Measurements from ENCODE around the gene LRRC57. TPM values are rescaled to one million over a fixed set of nuclear protein-coding genes. Genes with fewer than 3 reads are reported as not detected.

LRRC57 gene
- total RNA-seq, 1 experiment from 2014 or later, result 16.6 TPM

DNA sequence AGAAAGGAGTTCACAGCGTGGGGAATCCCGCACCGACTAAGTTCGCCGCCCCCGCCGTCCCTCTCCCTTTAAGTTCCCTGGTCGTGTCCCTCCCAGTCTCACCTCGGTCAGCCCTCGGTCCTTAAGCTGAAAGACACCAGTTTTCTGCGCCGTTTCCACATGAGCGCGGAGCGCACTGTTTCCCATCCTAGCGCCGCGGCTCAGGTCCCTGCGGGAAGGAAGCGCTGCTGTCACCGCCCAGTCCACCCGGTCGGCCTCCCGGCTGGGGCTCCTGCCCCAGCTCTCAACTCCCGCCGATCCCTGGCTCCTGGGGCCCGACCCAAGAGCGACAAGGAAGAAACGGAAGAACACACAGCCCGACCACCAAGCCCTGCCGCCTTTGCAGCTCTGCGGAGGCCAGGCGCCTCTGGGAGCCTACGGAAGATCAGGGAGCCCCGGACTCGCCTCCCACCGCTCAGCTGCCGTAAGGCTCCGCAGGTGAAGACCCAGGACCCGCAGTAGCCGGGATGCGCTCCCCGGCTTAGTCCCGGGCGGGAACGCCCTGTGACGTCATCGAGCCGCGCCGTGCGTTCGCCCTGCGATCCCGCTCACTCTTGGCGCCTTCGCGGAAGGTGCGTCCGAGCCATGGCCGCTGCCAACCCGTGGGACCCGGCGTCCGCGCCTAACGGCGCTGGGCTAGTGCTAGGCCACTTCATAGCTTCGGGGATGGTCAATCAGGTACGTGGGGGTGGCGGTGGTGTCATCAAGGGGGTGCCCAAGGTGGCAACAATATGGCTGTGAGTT lies at the start of gene LRRC57, which contains the start of gene HAUS2 (continued):
- peak; percentile 94 for TF ChIP-seq POLR2A (IDR thresholded peaks at IDR 0.05; ENCODE audit: borderline replicate concordance, extremely low read depth, insufficient read depth, insufficient read length)
- TF ChIP-seq SIN3A (IDR thresholded peaks at IDR 0.05; ENCODE audit: low read depth), result peak; percentile 94
- peak; percentile 85 for TF ChIP-seq YY1 (IDR thresholded peaks at IDR 0.05; ENCODE audit: extremely low read depth, insufficient replicate concordance, low read depth, low read length)
- TF ChIP-seq TCF7L2 (IDR thresholded peaks at IDR 0.05; ENCODE audit: borderline replicate concordance, extremely low read depth, insufficient read depth, insufficient read length), result no peak
- TF ChIP-seq SRF (IDR thresholded peaks at IDR 0.05; ENCODE audit: low read depth), result peak; percentile 80

DNA sequence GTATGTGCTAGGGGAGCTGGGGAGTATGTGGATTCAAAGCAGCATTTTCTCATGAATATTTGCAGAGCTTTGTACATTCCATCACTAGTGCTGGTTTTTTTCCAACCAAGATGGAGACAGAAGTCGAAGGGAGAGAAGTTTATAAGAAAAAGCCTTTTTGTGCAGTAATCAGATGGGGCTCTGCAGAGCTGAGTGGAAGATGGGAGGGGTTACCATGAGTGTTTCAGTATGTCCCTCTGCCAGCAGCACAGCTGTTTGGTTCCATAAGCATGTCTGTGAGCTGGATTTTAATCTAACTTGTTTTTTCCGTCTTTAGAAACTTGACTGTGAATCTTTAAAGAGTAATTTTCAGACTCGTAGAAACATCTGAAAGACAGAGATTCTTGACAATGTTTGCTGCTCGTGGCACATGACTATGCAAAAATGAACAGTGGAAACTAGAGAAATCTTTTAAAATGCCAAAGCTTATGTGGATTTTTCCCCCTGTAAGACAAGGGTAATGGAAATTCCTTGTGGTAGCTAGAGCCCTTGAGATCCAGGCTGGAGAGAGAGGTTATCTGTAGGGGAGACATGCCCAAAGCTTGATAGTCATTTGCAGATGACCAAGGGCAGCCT lies 47.1 kb upstream of the LRRC57 start:
- DNase-seq (ENCODE audit: low read depth, low spot score) (no peak), ATAC-seq (no peak)
- Histone ChIP-seq H3K4me3 (replicated peaks in 1 of 2; ENCODE audit: low read depth in 1 of 2, low read length in 2 of 2) (no peak overlapping the region), H3K79me2 (ENCODE audit: insufficient read depth, low read length) (no peaks in the 10 kb centered on the region), H2AFZ (ENCODE audit: low read depth, low read length, poor library complexity, severe bottlenecking) (no peak overlapping the region), H3K9me2 (ENCODE audit: insufficient read depth) (no peaks in the 10 kb centered on the region), H3K36me3 (ENCODE audit: control insufficient read depth in 1 of 2, insufficient read depth in 2 of 2, low read length in 2 of 2) (no peaks in the 10 kb centered on the region), H4K20me1 (ENCODE audit: insufficient read depth) (no peaks in the 10 kb centered on the region), H3K4me1 (ENCODE audit: control insufficient read depth in 1 of 2, insufficient read depth in 2 of 2, low read length in 2 of 2) (peaks cover 0 to 4% of the 10 kb centered on the region in 2 experiments; a peak in 2 of 4 replicates), H3K9ac (ENCODE audit: low read length) (no peak overlapping the region), H3K9me3 (ENCODE audit: control insufficient read depth in 1 of 2, insufficient read depth in 1 of 2, low read depth in 1 of 2, low read length in 2 of 2) (no peaks in the 10 kb centered on the region), H3K4me2 (ENCODE audit: low read length) (no peak overlapping the region), H3K27ac (ENCODE audit: low read depth, low read length) (no peak overlapping the region), H3K27me3 (ENCODE audit: insufficient read depth, low read length) (no peaks in the 10 kb centered on the region)
- ChIA-PET RAD21 (ENCODE audit: low non-redundant PET in 1 of 2, low total read pairs in 2 of 2, uncharacterized antibody in 2 of 2, unreplicated experiment in 2 of 2) (no interaction called here), CTCF (interaction anchor here (1.2 kb wide), 1 partner anchor 10 kb away, joined by 3 read pairs; no protein-coding TSS in a partner anchor), POLR2A (no interaction called here)
- no TSS peak for BruUV-seq (replicated peaks)
- intact Hi-C loops (cut with micrococcal nuclease), result no loop called here
- TF ChIP-seq EZH2phosphoT487 (IDR thresholded peaks at IDR 0.05; ENCODE audit: borderline replicate concordance) (no peak), ELF1 (IDR thresholded peaks at IDR 0.05; ENCODE audit: borderline replicate concordance, low read depth) (no peak), RAD21 (IDR thresholded peaks at IDR 0.05; ENCODE audit: low read depth) (no peak), JUND (IDR thresholded peaks at IDR 0.05) (no peak), ZNF274 (IDR thresholded peaks at IDR 0.05; ENCODE audit: low read depth, low read length) (no peak), SRF (IDR thresholded peaks at IDR 0.05; ENCODE audit: low read depth) (no peak), YY1 (IDR thresholded peaks at IDR 0.05; ENCODE audit: extremely low read depth, insufficient replicate concordance, low read depth, low read length) (no peak), EGR1 (IDR thresholded peaks at IDR 0.05; ENCODE audit: low read depth) (no peak), TCF7L2 (IDR thresholded peaks at IDR 0.05; ENCODE audit: borderline replicate concordance, extremely low read depth, insufficient read depth, insufficient read length) (no peak)
- TF ChIP-seq, protein P1, sequence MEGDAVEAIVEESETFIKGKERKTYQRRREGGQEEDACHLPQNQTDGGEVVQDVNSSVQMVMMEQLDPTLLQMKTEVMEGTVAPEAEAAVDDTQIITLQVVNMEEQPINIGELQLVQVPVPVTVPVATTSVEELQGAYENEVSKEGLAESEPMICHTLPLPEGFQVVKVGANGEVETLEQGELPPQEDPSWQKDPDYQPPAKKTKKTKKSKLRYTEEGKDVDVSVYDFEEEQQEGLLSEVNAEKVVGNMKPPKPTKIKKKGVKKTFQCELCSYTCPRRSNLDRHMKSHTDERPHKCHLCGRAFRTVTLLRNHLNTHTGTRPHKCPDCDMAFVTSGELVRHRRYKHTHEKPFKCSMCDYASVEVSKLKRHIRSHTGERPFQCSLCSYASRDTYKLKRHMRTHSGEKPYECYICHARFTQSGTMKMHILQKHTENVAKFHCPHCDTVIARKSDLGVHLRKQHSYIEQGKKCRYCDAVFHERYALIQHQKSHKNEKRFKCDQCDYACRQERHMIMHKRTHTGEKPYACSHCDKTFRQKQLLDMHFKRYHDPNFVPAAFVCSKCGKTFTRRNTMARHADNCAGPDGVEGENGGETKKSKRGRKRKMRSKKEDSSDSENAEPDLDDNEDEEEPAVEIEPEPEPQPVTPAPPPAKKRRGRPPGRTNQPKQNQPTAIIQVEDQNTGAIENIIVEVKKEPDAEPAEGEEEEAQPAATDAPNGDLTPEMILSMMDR (IDR thresholded peaks at IDR 0.05 in 2 of 3, conservative IDR thresholded peaks at IDR 0.05 in 1 of 3; ENCODE audit: borderline replicate concordance in 1 of 3, insufficient read depth in 1 of 3, low read depth in 2 of 3, low read length in 2 of 3), result no peak
- TF ChIP-seq, protein P2, sequence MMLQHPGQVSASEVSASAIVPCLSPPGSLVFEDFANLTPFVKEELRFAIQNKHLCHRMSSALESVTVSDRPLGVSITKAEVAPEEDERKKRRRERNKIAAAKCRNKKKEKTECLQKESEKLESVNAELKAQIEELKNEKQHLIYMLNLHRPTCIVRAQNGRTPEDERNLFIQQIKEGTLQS (IDR thresholded peaks at IDR 0.05), result no peak
- TF ChIP-seq, protein P3, sequence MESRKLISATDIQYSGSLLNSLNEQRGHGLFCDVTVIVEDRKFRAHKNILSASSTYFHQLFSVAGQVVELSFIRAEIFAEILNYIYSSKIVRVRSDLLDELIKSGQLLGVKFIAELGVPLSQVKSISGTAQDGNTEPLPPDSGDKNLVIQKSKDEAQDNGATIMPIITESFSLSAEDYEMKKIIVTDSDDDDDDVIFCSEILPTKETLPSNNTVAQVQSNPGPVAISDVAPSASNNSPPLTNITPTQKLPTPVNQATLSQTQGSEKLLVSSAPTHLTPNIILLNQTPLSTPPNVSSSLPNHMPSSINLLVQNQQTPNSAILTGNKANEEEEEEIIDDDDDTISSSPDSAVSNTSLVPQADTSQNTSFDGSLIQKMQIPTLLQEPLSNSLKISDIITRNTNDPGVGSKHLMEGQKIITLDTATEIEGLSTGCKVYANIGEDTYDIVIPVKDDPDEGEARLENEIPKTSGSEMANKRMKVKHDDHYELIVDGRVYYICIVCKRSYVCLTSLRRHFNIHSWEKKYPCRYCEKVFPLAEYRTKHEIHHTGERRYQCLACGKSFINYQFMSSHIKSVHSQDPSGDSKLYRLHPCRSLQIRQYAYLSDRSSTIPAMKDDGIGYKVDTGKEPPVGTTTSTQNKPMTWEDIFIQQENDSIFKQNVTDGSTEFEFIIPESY (IDR thresholded peaks at IDR 0.05; ENCODE audit: extremely low read depth, insufficient replicate concordance, low read length), result no peak
- TF ChIP-seq, protein P4, sequence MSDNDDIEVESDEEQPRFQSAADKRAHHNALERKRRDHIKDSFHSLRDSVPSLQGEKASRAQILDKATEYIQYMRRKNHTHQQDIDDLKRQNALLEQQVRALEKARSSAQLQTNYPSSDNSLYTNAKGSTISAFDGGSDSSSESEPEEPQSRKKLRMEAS (IDR thresholded peaks at IDR 0.05), result no peak
